Right renal cortex interstitium (tissue), 3 donors: ENCODE measurements around the gene PACSIN1. TPM values are rescaled to one million over a fixed set of nuclear protein-coding genes. Genes with fewer than 3 reads are reported as not detected.
"Not testable (repeated sequence)": the region's sequence is repeated elsewhere in the genome, so short reads cannot be mapped to it uniquely, and the experiment has no call there.

Source experiments
- DNase-seq, 3 donors: peaks; one replicate each; pipeline ENCODE4 v3.0.0-alpha.2; 2013; ENCODE audit warnings: low read depth in 3 of 3, low spot score in 2 of 3
- polyA plus RNA-seq, 3 donors: library from polyadenylated mRNA; unstranded; fragments of 120-200 nt; gene quantifications; one replicate each; pipeline ENCODE4 v1.2.1, GENCODE V29; 2013; ENCODE audit not compliant: insufficient read length in 3 of 3

The PACSIN1 gene
- polyA plus RNA-seq, 3 donors: 0.72 to 0.79 (median 0.75) TPM

GRCh38 chr6:34457742-34458735 lies 7.8 kb upstream of the PACSIN1 start:
- DNase-seq: no peak

- no peak for DNase-seq
These were observed 5.8 kb upstream of the PACSIN1 start for GRCh38 chr6:34459899-34460593.

- no peak for DNase-seq
These were observed 4.9 kb upstream of the PACSIN1 start for GRCh38 chr6:34460796-34461507.

GRCh38 chr6:34462010-34462409 lies 3.9 kb upstream of the PACSIN1 start:
- DNase-seq: no peak

GRCh38 chr6:34462551-34462971 lies 3.3 kb upstream of the PACSIN1 start:
- no peak for DNase-seq

- no peak for DNase-seq
These were observed 2.6 kb upstream of the PACSIN1 start for GRCh38 chr6:34463299-34463698.

- no peak for DNase-seq
These were observed 2.0 kb upstream of the PACSIN1 start for GRCh38 chr6:34463849-34464248.

GRCh38 chr6:34466242-34467185 lies 638 bp downstream of the PACSIN1 start:
- DNase-seq: no peak

GRCh38 chr6:34468378-34468892 lies 2.6 kb downstream of the PACSIN1 start:
- no peak for DNase-seq

- no peak for DNase-seq
These were observed 3.6 kb downstream of the PACSIN1 start for GRCh38 chr6:34469499-34469898.

GRCh38 chr6:34472425-34472824 lies 6.5 kb downstream of the PACSIN1 start:
- DNase-seq: no peak

GRCh38 chr6:34473967-34474366 lies 8.1 kb downstream of the PACSIN1 start:
- no peak for DNase-seq

GRCh38 chr6:34474754-34475153 lies 8.9 kb downstream of the PACSIN1 start:
- DNase-seq: no peak

- no peak for DNase-seq
These were observed 9.4 kb downstream of the PACSIN1 start for GRCh38 chr6:34475238-34475682.

GRCh38 chr6:34475767-34476328 lies 10.0 kb downstream of the PACSIN1 start:
- DNase-seq: no peak

- no peak for DNase-seq
These were observed 10.6 kb downstream of the PACSIN1 start for GRCh38 chr6:34476447-34476846.

- no peak for DNase-seq
These were observed 11.0 kb downstream of the PACSIN1 start for GRCh38 chr6:34476921-34477320.

- no peak for DNase-seq
These were observed 12.9 kb downstream of the PACSIN1 start for GRCh38 chr6:34478796-34479195.

GRCh38 chr6:34483781-34484180 lies 17.9 kb downstream of the PACSIN1 start:
- not testable (repeated sequence) for DNase-seq
